CD4-positive, alpha-beta T cell treated with Interleukin-1 beta for 1 hour (primary cell): ENCODE measurements around the gene CCDC170.

Source experiments
- DNase-seq, 2 donors: peaks; one replicate each; pipeline ENCODE4 v3.0.0-alpha.2; 2020 to 2022

Gene CCDC170

DNA sequence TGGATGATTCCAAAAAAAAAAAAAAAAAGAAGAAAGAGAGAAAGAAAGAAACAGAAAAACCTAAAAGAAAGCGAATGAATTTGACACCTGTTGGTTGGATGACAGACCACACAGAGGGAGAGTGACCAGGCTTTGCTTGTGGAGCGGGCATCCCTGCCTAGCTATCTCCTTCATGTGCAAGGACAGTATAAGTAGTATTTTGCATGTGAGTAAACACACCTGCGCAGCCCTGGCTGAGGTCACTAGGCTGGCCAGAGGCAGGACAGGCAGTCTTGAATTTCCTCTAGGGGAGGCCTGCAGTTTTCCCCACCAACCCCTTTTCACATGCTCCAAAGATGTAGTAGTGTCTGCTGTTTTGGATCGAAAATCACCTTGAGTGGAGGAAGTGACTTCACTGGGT is 126.4 kb downstream of the CCDC170 start:
- DNase-seq, result no peak

DNA sequence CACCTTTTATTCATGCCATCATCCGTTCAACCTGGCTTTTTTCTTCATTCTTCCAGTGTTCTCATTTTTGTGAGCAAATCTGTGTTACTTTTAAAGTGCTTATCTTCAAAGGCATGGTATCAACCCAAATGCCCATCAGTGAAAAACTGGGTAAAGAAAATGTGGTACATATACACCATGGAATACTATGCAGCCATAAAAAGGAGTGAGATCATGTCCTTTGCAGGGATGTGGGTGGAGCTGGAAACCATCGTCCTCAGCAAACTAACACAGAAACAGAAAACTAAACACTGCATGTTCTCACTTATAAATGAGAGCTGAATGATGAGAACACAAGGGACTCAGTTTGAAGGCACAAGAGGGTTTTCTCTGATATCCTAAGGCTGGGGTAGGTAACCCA is 130.3 kb downstream of the CCDC170 start:
- DNase-seq, result no peak

DNA sequence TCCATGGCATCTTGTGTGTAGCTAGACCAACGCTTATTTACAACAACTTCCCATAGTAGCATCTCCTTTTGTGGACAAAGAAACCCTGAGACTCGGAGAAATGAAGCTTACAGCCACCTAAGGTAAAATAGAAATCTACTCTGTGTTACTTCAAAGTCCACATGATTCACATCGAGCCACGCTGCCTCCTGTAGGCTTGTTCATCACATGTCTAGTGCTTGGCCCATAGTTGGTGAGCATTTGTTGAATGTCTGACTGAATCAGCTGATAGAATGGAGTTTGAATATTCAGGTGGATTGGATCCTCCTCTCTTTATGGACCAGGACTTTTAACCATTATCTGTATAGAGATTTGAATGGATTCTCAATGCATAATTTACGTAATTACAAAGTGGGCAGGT is 130.7 kb downstream of the CCDC170 start:
- DNase-seq, result no peak

DNA sequence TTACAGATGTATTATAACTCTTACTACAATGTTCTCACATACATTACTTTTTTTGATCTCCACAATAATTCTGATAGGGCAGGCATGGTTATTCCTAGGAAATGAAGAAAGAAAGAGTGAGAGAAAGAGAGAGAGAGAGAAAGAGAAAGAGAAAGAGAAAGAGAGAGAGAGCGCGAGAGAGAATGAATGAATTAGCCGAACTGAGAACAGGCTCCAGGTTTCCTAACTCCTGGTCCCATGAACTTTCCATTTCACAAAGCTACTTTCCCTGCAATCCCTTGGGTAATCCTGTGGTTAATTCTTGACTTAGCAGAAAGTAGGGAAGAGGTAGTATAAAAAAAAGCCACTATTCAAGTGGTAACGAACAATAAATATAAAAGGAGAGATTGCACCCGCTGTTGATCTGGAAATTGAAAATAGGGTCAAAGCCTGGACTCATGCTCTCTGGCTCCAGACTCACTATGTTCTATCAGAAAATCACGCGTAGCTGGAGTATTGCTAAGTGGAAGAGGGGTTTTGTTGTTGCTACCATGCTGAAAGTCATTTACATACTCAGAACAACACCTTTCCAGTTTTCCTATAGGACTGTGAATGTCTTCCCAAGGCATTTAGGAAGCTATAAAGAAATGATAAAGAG is 131.2 kb downstream of the CCDC170 start:
- no peak for DNase-seq

DNA sequence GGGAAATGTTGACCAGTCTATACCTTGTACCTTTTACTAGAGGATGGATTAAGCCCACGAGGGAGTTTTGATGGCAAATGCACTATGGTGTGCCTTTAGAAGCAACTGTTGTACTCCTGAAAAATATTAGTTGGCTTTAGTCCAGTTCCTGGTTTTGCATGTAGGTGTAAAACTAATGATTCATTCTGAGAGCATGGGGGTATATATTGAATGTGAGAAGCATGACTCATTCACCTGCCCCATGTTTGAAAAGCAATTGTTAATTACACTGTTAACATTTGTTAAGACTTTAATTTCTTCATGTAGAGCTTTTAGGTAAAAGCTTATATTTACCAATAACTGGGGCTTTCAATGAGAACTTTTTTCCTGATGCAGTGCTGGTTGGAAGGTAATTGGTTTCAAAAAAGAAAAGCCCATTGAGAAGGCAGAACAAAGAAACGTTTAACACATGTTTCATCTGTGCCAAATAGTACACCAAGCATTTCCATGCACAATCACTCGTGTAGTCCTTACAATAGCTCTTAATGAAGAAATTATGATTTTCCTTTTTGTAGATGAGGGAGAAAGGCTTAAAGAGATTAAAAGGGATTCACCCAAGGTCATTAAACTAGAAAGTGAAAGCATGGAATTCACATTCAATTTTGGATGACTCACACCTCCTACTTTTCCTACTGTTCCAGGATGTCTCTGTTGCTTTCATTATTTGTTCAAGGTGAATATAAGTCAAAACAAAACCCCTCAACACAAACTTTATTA is 134.1 kb downstream of the CCDC170 start:
- no peak for DNase-seq

DNA sequence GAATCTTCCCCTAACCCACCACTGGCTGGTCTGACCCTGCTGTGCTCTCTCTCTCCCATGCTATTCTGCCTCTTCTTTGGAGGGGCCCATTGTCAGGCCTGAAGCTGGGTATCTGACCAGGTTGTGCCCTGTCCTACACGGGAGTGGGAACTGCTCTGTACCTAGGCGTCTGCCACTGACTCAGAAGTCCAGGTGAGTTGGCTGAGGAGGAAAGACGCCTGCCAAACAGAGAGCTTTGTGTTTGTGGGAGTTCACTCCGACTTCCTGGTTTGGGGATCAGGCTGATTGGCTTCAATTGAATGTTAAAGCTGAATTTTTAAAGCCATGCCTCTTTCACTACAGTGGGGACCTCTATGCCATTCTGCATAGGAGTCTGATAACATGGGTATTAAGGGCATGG is 136.0 kb downstream of the CCDC170 start:
- no peak for DNase-seq

DNA sequence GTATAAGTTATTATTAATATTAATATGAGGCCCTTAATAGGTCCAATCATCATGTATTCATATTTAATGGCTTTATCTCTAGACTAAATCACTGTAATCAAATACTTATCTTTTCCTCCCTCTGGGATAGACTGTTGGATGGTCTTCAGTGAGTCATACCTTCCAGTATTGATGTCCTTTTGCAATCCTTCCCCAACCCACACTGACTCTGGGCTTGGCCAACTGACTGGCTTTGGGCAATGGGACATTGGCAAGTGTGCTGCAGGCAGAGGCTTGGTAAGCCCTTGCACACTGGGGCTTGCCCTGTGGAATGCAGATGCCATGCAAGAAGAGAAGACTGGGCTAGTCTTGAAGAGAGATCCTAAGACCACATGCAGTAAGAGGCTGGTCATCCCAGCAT is 136.6 kb downstream of the CCDC170 start:
- no peak for DNase-seq

DNA sequence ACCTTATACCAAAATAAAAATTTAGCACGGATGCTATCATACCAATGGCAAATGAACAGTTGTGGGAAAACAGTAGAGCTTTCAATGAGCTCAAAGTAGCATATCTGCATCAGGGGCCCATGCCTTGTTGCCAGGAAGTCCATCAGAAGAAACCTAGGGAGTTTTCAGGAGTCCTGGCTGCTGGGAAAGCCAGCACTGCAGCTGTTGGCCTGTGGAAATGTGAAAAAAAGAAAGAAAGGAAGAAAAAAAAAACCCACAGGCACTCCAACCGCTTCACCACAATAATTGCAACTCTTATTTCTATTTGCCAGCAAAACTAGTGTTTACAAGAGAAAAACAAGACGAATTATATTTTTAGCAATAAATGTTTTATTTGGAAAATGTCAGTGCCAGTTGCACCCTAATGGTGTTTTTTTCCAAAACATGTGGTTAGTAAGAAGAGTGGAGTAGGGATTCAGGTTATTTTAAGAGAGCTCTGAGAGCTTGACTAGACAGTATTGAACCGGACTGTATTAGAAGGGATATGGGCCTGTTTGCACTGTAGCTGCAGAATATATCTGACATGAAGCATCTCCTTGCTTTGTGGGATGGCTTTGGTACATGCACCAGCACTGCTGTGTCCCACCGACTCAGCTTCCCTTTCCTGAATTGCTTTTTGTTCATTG is 137.3 kb downstream of the CCDC170 start:
- DNase-seq, result no peak

DNA sequence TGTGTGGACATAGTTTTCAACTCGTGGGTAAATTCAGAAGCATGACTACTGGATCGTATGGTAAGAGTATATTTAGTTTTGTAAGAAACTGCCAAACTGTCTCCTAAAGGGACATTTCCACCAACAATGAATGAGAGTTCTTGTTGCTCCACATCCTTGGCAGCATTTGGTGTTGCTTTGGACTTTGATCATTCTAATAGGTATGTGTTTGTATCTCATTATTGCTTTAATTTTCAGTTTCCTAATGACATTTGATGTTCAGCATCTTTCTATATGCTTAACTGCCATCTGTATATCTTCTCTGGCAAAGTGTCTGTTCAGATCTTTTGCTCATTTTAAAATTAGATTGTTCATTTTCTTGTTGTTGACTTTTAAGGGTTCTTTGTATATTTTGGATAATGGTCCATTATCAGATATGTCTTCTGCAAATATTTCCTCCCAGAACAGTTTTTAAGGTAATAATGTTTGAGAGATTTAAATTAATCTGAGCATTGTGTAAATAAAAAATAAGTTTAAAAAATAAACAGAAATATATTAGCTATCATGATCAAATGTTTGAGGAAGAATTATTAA is 138.7 kb downstream of the CCDC170 start:
- no peak for DNase-seq

DNA sequence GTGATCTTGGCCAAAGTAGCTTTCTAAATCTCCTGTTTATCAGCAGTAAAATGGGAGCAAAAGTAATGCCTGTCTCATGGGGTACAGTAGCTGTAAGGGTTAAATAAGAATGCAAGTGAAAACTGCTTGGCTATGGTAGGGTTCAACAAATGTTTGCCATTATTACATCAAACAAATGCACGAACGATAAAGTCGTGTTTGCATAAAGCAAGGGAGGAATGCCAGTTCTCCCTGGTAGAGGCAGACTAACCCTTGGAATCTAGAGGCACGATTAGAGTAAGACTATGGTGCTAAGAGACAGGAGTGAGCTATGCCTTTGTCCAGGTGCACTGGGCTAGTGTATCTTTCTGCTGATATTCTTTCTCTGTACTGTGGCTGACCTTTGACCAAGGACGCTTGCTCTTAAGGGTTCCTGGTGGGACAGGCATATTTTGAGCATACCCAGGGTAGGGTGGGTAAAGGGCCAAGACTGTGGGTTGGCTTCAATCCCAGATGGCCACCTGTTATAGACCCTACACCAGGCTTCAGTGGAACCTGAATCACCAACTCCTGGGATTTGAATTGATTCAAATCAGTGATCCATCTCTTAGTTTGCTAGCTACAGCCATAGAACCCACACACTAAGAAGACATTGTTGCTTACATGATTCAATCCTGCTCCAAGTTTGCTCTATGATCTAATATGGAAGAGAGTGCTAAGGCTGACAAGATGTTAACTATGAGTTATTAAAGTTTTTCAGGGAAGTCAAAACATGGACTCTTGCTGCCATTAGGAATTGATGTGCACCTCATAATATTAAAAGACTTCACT is 139.9 kb downstream of the CCDC170 start:
- DNase-seq, result no peak

DNA sequence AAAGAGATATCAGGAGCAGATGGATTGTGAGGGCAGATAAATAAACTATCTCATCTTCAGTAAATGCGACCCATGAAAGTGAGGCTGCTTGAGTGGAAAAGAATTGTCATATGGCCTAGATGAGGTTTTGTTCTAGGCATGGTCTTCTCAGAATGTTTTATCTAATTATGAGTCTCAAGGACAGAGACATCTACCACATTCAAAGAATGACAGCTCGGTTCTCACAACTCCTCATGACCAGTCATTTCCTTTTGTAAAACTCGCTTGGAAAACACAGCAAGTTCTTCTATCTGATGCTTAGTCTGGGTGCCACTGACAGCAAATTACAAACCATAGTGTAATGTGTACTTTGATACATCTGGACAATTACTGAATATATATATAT is 140.5 kb downstream of the CCDC170 start:
- no peak for DNase-seq

DNA sequence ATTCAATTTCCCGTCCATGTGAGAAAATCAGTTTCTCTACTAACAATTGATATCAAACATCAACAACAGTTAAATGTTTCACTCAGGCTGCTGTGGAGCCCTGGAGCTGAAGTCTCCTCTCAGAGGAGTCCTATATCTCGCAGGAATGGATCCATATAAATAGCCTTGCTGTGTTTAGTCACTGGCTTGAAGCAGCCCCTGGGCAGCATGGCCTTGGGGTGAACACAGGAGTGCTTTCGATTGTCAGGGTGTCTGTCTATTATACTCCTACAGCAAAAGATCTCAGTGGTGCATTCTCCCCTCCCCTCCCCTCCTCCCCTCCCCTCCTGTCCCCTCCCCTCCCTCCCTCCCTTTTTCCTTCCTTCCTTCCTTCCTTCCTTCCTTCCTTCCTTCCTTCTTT is 141.9 kb downstream of the CCDC170 start:
- no peak for DNase-seq

DNA sequence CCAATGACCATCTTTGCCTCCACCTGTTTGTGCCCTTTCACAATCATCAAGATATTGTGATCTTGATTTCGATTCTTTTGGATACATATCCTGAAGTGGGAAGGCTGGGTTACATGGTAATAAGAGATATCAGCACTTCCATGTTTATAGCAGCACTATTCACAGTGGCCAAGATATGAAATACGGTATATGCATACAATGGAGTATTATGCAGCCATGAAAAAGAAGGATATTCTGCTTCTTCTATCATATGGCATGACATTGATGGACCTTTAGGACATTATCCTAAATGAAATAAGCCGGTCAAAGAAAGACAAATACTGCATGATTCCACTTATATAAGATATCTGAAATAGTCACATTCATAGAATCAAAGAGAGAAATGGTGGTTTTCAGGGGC is 144.0 kb downstream of the CCDC170 start:
- no peak for DNase-seq

DNA sequence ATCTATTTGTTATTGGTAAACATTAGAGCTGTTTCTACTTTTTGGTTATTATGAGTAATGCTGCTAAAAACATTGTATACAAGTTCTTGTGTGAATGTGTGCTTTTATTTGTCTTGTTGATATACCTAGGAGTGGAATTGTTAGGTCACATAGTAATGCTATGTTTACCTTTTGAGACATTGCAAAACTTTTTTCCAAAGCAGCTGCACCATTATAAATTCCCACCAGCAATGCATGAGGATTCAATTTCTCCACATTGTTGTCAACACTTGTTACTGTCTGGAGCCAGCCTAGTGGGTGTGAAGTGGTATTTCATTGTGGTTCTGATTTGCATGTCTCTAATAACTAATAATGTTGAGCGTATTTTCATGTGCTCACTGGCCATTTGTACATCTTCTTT is 145.9 kb downstream of the CCDC170 start:
- no peak for DNase-seq

DNA sequence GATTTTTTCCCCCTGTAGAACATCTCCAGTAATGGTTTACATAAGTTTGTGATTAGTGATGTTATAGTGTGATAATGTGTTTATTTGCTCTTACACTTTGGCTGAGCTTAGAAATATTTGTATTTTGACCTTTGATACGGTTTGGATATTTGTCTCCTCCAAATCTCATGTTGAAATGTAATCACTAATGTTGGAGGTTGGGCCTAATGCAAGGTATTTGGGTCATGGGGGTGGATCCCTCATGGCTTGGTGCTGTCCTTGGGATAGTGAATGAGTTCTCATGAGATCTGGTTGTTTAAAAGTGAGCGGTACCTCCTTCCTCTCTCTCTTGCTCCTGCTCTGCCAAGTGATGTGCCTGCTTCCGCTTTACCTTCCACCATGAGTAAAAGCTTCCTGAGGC is 147.2 kb downstream of the CCDC170 start:
- DNase-seq, result no peak

DNA sequence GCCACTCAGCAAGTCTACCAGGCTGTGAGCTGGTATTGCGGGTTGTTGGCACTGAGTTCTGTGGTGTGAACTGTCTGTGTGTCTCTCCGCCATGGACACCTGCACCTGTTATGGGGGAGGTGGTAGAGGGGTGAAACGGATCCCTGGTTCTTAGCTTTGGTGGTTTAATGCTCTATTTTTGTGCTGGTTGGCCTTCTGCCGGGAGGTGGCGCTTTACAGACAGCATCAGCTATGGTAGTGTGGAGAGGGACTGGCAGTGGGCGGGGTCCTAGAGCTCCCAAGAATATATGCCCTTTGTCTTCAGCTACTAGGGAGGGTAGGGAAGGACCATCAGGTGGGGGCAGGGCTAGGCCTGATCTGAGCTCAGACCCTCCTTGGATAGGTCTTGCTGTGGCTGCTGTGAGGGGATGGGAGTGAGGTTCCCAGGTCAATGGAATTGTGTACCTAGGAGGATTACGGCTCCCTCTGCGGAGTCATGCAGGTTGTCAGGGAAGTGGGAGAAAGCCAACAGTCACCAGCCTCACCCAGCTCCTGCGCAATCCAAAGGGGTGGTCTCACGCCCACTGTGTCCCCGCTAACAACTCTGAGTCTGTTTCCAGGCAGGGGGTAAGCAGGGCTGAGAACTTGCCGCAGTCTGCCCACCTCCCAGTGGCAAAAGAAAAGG is 154.3 kb downstream of the CCDC170 start:
- no peak for DNase-seq

DNA sequence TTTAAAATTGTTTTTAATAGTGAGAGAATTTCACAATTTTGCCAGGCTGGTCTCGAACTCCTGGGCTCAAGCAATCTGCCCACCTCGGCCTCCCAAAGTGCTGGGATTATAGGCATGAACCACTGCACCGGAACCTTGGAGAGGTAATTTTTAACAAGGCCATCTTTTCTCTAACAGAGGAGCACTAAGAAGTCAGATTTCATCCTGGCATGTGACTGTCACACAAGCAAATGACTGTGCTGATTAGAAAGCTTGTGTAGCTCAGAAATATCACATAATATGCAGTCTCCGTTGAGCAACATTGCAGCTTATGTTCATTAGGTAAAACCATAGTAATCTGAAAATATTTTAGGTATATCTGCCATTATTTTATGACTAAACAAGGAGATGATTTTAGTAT is 156.0 kb downstream of the CCDC170 start:
- DNase-seq, result no peak

DNA sequence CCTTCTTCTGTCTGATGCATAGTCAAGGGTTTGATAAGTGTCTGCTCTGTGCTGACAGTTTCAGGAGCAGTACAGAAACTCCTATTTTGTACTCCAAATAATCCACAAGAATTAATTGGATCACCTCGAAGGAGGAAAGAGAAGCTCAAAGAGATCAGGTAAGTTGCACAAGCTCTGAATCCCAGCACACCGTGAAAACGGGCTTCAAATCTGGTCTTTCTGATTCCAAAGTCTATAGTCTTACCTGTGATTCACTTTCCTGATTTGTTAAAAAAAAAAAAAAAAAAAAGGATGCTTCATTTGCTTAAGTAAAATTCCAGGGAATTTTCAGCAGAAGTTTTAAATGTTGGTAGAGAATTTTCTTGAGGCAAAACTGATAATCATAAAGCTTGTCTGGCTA is 157.8 kb downstream of the CCDC170 start:
- DNase-seq, result no peak

DNA sequence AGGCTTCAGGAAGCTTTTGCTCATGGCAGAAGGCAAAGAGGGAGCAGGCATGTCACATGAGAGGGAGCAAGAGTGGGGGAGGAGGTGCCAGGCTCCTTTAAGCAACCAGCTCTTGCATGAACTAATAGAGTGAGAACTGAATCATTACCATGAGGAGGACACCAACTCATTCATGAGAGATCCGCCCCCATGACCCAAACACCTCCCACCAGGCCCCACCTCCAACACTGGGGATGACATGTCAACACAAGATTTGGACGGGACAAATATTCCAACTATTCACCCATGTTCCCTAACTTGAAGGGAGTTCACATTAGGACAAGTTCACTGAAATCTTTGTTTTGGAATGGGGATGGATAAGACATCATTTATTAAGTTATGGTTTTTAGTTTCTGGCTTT is 158.5 kb downstream of the CCDC170 start:
- no peak for DNase-seq

DNA sequence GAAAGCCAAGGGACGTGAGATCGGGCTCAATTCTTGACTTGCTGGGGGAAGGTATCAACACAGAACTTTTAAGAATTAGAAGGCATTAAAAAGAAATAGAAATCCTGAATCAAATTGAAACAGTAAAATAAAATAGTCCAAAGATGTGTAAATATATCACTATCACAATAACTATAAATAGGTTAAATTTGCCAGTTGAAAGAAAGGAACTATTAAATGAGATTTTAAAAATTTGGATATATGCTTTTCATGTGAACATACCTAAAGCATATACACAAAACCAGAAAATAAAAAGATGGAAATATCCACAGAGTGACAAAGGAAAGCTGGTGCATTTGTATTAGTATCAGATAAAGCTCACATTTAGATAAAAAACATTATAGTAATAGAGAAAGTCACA is 161.3 kb downstream of the CCDC170 start:
- DNase-seq, result no peak

DNA sequence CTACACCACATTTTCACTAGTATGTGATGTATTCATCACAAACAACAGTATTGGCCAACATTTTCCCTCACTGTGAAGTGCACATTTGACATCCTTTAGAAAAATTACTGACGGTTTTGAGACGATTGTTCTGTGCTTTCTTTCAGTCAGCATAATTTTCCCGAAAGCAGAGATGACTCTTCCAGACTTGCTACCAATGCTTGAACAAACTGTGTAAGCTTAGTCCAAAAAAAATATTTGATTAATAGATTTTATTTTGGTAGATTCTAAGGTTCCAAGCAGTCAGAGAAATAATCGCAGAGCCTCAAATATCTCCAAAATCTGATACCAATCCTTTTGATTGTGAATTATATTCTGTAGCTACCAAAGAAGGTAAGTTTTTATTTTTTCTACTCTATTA is 162.6 kb downstream of the CCDC170 start:
- no peak for DNase-seq

DNA sequence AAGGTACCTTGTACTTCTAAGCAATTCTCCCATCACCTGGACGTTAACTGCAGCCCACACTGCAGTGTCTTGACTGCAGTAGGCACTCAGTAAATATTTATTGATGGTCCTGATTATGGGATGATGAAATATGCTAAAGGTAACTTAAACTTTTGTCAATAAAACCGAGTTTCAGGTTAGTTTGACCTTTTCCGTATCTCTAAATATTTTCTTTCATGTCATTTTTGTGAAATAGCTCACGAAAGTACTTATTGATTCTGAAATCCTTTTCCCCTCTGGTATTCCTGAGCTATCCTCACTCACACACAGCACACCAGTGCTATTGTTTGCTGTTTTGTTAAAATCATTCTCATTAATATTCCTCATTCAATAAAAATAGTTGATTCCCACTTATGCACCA is 164.3 kb downstream of the CCDC170 start:
- no peak for DNase-seq

DNA sequence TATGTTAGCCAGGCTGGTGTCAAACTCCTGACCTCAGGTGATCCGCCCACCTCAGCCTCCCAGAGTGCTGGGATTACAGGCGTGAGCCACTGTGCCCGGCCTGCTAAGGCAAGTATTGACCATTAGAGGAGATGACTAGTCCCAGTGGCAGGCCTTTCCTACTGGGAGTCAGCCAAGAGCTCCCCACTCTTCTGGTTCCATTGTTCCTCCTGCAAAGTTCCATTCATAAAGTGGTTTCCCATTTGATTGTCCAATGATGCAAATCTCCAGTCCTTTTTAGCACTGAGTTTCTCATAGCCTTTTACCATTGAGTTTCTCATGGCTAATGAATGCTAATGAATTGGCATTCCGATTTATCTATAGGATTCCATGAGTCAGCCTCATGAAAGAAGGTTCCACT is 165.4 kb downstream of the CCDC170 start:
- no peak for DNase-seq
